Jurkat, Clone E6-1 (cell line): Measurements from ENCODE around the gene PDE1C.

Source experiments
- DNase-seq: peaks from one replicate; pipeline ENCODE4 v3.0.0-alpha.2; 2011; ENCODE audit warnings: low read depth, low spot score
- H3K4me3 ChIP-seq: 2 replicates; pipeline ENCODE4 v1.5.1; 2011; ENCODE audit warnings: mild to moderate bottlenecking, low read length, control low read depth, moderate library complexity

Gene PDE1C

DNA sequence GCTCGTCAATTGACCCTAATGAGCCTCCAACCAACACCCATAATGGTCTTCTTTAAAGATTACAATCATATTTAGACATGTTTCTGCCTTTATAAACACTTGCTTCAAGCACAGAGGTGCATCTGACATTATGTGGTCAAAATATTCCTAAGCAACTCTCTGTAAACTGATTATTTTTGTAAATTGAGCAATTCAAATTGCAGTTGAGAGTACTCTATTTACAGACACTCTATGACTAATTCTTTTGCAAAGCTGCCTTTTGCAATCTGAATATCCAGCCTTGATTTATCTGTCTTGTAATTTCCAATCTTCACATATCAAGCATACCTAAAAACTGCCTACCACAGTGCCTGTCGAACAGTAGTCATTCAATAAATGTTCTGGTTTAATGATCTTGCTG lies 112.0 kb downstream of the PDE1C start:
- DNase-seq: no peak
- no peak overlapping the region for H3K4me3 ChIP-seq

DNA sequence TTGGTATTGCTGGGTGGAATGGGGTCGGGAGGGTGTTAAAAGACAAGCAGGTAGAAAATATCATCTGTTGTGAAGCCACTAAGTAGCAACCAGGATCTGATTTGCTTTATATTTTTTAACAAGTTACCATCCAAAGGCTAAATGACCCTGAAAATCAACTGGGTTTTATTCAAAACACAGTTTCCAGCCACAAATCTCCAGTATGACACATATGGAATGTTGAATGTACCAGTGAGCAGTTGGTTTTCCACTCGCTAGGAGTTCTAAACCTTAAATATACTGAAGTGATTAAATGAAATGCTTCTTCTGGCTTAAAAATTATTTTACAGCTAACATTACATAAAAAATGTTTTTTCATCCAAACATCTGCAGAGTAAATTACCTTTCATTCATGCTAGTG lies 112.5 kb downstream of the PDE1C start:
- no peak overlapping the region for H3K4me3 ChIP-seq
- no peak for DNase-seq

GRCh38 chr7:31957090-31957720 lies 113.0 kb downstream of the PDE1C start:
- no peak overlapping the region for H3K4me3 ChIP-seq
- DNase-seq: no peak

GRCh38 chr7:31955641-31956040 lies 114.6 kb downstream of the PDE1C start:
- no peak overlapping the region for H3K4me3 ChIP-seq
- DNase-seq: no peak

- H3K4me3 ChIP-seq: no peak overlapping the region
- DNase-seq: no peak
These were observed 115.2 kb downstream of the PDE1C start for GRCh38 chr7:31955021-31955420.

DNA sequence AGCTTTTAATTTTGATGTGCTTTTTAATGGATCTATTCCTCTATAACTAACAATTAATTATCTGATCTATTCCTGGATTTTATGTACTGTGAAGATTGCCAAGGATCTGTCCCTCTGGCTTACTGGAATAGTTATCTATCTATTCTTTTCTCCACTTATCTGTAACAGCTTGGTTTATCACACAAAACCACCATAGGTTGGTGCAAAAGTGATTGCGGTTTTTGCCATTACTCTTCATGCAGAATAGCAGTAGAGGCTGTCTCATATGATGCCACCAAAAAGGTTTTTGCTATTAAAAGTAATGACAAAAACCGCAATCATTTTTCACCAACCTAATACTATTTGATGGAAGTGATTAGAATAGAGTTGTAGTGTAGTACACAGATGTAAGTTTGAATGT lies 115.7 kb downstream of the PDE1C start:
- H3K4me3 ChIP-seq: no peak overlapping the region

DNA sequence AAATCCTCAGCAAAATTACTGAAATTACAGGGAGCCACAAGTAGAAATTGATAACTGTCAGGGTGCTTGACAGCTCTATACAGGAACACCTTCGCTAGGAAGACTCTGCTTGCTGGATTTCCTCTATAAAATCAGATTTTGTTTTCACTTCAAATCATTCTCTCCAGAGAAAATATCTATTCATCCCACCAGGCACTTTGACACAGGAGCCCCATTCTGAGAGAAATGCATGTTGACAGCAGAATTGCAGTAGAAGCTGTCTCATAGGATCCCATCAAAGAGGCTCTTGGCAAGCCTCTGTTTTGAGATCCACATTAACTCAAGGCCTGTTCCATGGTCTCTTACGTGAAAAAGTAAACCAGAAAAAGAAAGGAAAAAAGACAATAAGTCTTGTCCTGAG lies 116.8 kb downstream of the PDE1C start:
- DNase-seq: no peak
- no peak overlapping the region for H3K4me3 ChIP-seq

More for the DNA sequence above, 115.7 kb downstream of the PDE1C start:
- no peak for DNase-seq

GRCh38 chr7:31950091-31950755 lies 120.0 kb downstream of the PDE1C start:
- DNase-seq: peak; percentile 32
- H3K4me3 ChIP-seq: no peak overlapping the region

DNA sequence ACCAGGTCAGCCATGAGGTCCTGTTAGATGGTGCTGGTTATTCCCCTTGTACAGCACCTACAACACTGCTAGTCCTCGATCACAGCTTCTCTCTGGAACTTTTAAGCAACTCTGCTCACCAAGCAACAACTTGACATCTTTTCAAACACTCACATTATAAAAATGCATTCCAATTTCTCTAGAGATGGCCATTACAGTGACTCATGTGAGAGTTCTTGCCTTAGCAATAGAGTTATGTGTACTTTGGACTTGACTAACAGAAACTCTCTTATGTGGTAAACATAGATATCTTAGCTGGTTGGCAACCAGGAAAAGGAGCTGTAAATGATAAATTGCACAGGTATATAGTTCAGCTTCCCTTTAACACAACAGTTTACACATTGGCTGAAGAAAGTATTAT lies 122.2 kb downstream of the PDE1C start:
- H3K4me3 ChIP-seq: no peak overlapping the region
- no peak for DNase-seq

- H3K4me3 ChIP-seq: no peak overlapping the region
These were observed 130.0 kb downstream of the PDE1C start for GRCh38 chr7:31940167-31940566.

GRCh38 chr7:31939076-31939475 lies 131.1 kb downstream of the PDE1C start:
- H3K4me3 ChIP-seq: no peak overlapping the region
- no peak for DNase-seq

More at GRCh38 chr7:31940167-31940566, 130.0 kb downstream of the PDE1C start:
- no peak for DNase-seq

DNA sequence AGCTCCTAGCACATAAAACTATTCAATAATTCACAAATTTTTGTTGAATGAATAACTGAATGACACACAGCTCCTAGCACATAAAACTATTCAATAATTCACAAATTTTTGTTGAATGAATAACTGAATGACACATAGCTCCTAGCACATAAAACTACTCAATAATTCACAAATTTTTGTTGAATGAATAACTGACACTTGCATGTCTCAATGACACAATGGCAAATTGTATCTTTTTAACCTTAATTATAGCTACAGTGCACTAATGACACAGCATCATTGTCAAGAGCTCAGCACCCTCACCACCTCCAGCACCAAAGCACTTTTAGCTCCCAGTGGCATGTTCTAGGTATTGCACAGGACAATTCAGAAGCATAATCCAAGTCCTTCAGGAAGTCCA lies 131.6 kb downstream of the PDE1C start:
- no peak for DNase-seq
- no peak overlapping the region for H3K4me3 ChIP-seq

GRCh38 chr7:31937982-31938381 lies 132.2 kb downstream of the PDE1C start:
- no peak for DNase-seq
- H3K4me3 ChIP-seq: no peak overlapping the region

DNA sequence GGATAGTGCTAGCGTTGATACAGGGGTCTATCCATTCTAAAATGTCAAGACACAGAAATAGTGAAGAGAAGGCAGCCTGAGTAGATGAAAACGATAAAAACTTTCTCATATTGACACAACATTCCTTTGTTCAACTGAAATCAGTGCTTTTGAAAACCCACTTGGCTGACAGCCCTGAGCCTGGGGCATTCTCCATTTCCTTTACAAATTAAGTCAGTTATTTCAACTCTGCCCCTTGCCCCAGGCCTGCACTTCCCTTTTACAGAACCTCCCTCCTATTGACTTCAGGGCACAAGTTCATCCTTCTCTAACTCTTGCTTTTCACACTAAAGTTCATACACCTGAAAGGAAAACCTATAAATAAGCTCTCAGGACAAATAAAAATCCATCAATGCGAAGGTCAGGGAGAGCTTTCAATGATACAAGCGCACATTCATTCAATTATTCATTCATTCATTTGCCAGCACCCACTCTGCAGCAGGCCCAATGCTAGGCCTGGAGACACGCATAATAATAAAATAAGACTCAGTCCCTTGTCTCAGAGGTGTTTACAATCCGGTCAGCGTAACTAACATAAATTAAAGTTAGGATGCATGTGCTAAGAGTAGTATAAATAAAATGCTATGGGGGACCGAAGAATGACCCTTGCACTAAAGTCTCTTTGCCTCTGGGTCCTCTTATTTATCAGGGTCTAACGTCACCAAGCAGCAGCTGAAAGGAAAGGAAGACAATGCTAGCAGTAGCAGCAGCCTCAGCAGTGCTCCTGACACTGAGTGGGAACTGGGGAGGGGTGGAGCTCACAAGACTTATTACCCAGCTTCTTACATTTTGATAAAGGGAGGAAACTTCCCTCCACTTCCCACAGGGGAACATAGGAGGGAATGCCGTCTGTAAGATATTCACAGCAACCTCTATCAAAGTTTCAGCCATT lies 134.8 kb downstream of the PDE1C start:
- no peak for DNase-seq
- no peak overlapping the region for H3K4me3 ChIP-seq

DNA sequence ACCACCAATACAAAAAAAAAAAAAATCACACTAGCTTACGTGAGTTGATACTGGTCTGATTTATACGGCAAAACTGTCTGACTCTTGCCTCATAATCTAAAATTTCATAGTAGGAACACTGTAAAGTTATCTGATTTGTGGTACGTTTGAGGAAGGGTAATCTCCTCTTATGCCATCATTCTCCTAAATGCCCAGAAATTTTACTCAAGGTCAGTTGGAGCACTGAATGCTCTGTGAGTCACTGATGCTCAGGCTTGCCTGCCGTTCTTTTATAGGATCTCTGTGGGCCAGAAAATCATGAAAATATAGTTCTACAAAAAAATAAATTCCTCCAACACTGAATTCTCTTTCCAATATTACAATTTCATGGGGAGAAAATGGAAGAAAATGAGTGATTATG lies 135.7 kb downstream of the PDE1C start:
- DNase-seq: no peak
- H3K4me3 ChIP-seq: no peak overlapping the region

DNA sequence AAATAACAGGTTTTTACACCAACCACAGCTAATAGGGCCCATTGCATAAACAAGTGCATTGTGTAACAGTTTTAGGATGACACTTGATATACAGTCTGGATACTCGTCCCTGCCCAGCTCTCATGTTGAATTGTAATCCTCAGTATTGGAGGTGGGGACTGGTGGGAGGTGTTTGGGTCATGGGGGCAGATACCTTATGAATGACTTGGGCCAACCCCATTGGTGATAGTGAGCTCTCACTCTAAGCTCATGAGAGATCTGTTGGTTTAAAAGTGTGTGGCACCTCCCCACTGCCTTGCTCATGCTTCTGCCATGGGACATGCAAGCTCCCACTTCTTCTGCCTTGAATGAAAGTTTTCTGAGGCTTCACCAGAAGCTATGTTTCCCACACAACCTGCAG lies 136.7 kb downstream of the PDE1C start:
- no peak for DNase-seq
- H3K4me3 ChIP-seq: no peak overlapping the region

DNA sequence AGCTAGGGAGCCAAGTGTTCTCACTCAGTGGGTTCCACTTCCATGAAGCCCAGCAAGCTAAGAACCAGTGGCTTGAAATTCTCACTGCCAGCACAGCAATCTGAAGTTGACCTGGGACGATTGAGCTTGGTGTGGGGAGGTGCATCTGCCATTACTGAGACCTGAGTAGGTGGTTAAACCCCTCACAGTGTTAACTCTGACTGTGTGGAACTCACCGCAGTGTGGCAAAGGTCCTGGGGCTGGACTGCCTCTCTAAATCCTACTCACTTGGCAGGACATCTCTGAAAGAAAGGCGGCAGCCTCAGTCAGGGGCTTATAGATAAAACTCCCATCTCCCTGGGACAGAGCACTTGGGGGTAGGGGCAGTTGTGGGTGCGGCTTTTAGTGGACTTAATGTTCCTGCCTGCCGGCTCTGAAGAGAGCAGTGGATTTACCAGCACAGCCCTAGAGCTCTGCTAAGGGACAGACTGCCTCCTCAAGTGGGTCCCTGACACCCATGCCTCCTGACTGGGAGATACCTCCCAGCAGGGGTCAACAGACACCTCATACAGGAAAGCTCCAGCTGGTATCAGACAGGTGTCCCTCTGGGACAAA lies 143.1 kb downstream of the PDE1C start:
- H3K4me3 ChIP-seq: no peak overlapping the region
- no peak for DNase-seq

GRCh38 chr7:31925753-31926454 lies 144.3 kb downstream of the PDE1C start:
- DNase-seq: no peak
- H3K4me3 ChIP-seq: no peak overlapping the region

DNA sequence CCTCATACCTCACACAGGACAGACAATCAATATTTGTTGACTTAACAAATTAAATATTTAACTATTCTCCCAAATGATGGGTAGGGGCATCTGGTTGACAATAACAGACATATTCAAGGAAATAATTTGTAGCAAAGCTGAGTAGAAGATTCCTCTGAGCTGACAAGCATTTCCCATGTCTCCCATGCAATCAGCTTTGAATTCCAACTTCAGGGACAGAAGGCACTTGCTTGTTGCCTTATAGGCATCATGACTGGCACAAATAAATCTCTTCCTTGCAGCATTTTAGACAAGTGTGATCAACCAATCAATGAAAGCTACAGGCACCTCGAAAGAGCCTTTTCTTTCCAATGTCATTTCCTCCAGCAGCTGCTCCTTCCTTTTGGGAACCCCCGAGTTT lies 146.0 kb downstream of the PDE1C start:
- no peak for DNase-seq

More for the DNA sequence above, 146.0 kb downstream of the PDE1C start:
- no peak overlapping the region for H3K4me3 ChIP-seq
